Common myeloid progenitor, CD34-positive (primary cell): ENCODE results near the gene NR4A3.

Experiments
- CTCF ChIA-PET: fragments of 350-600 bp; sonication (Branson Sonifier 250); formaldehyde crosslinking; loops from one replicate; lab custom pipeline; 2021; ENCODE audit warnings: antibody characterized with exemption; lab: Charles Lee
- POLR2A ChIA-PET: fragments of 350-600 bp; sonication (Branson Sonifier 250); formaldehyde crosslinking; loops from one replicate; lab custom pipeline; 2021; ENCODE audit warnings: antibody characterized with exemption; lab: Charles Lee
- DNase-seq, 3 donors: peaks; one replicate each; pipeline versions ENCODE4 v3.0.0 to v3.0.0-alpha.2; 2013
- H3K27ac ChIP-seq, 2 experiments: 1 replicate in 1 of 2; 2 replicates in 1 of 2; pipeline ENCODE4 v1.7.0; 2013; ENCODE audit warnings: inconsistent platforms in 2 of 2, low read length in 2 of 2, mild to moderate bottlenecking in 2 of 2, low read depth in 1 of 2, moderate library complexity in 1 of 2; ENCODE audit not compliant: severe bottlenecking in 2 of 2, insufficient read depth in 1 of 2, poor library complexity in 1 of 2
- H3K27me3 ChIP-seq, 5 experiments: replicated peaks in 2 of 5; 1 replicate in 3 of 5; 2 replicates in 2 of 5; pipeline versions ENCODE4 v1.6.1 to v1.7.0; 2013; ENCODE audit warnings: low read length in 4 of 5, mild to moderate bottlenecking in 2 of 5, moderate library complexity in 2 of 5, inconsistent platforms in 1 of 5; ENCODE audit not compliant: insufficient read depth in 5 of 5, control insufficient read depth in 4 of 5
- H3K36me3 ChIP-seq, 4 experiments: 1 replicate in 2 of 4; 2 replicates in 2 of 4; pipeline versions ENCODE4 v1.6.1 to v1.7.0; 2013; ENCODE audit warnings: low read length in 3 of 4, control low read depth in 1 of 4, mild to moderate bottlenecking in 1 of 4; ENCODE audit not compliant: control insufficient read depth in 4 of 4, insufficient read depth in 4 of 4
- H3K4me1 ChIP-seq, 4 experiments: 1 replicate in 3 of 4; 2 replicates in 1 of 4; pipeline versions ENCODE4 v1.6.1 to v1.7.1; 2013; ENCODE audit warnings: low read length in 3 of 4, mild to moderate bottlenecking in 3 of 4, control low read depth in 1 of 4, inconsistent platforms in 1 of 4, moderate library complexity in 1 of 4; ENCODE audit not compliant: control insufficient read depth in 4 of 4, insufficient read depth in 4 of 4; ENCODE audit errors: control extremely low read depth in 1 of 4
- H3K4me3 ChIP-seq, 7 experiments: 1 replicate in 4 of 7; 2 replicates in 3 of 7; pipeline versions ENCODE4 v1.5.1 to v1.7.0; 2013; ENCODE audit warnings: mild to moderate bottlenecking in 7 of 7, low read length in 6 of 7, moderate library complexity in 6 of 7, inconsistent platforms in 2 of 7, low read depth in 2 of 7, control low read depth in 1 of 7; ENCODE audit not compliant: insufficient read depth in 4 of 7, control insufficient read depth in 1 of 7; ENCODE audit errors: extremely low read depth in 1 of 7
- H3K9me3 ChIP-seq, 5 experiments: 1 replicate in 4 of 5; 2 replicates in 1 of 5; pipeline versions ENCODE4 v1.6.1 to v1.7.1; 2013; ENCODE audit warnings: low read length in 4 of 5, mild to moderate bottlenecking in 2 of 5, inconsistent platforms in 1 of 5, low read depth in 1 of 5, moderate library complexity in 1 of 5; ENCODE audit not compliant: control insufficient read depth in 4 of 5, insufficient read depth in 2 of 5; ENCODE audit errors: control extremely low read depth in 1 of 5
- WGBS: methylation state at CpG from one replicate; pipeline ENCODE4 v1.1.5; 2013; ENCODE audit not compliant: insufficient coverage; 5-methylcytosine and 5-hydroxymethylcytosine counted together

NR4A3 gene

GRCh38 chr9:99824378-99825171, 2.9 kb downstream of the NR4A3 start:
- Histone ChIP-seq H3K27ac (no peak overlapping the region), H3K36me3 (no peaks in the 10 kb centered on the region), H3K4me3 (peak overlapping the region; percentile 40 to 94 (median 82)), H3K4me1 (peaks cover 15 to 68% (median 66%) of the 10 kb centered on the region in 4 experiments), H3K27me3 (peaks cover 12 to 74% (median 44%) of the 10 kb centered on the region in 5 experiments), H3K9me3 (no peaks in the 10 kb centered on the region)
- DNase-seq: peak; percentile 72 to 79 (median 78)
- ChIA-PET POLR2A (interaction anchor here (0.9 kb wide), 1 partner anchor 643 kb away, joined by 3 read pairs; no protein-coding TSS in a partner anchor), CTCF (interaction anchor here (0.8 to 2.5 kb wide), 19 partner anchors 10 to 664 kb away, joined by 3 to 13 read pairs (median 4); no protein-coding TSS in a partner anchor)
- WGBS: 2% methylated on average over 50 of the region's 56 CpGs

- Histone ChIP-seq H3K4me1 (peaks cover 15 to 65% (median 63%) of the 10 kb centered on the region in 4 experiments), H3K27ac (no peak overlapping the region), H3K36me3 (no peaks in the 10 kb centered on the region), H3K9me3 (no peaks in the 10 kb centered on the region), H3K27me3 (peaks cover 18 to 80% (median 49%) of the 10 kb centered on the region in 5 experiments), H3K4me3 (peak overlapping the region in 6 of 7 experiments; percentile 46 to 94 (median 86))
- POLR2A ChIA-PET: interaction anchor here (0.6 to 0.9 kb wide), 2 partner anchors 285 to 644 kb away, joined by 3 read pairs; no protein-coding TSS in a partner anchor
- peak in 1 of 3 donors; percentile 41 for DNase-seq
- CTCF ChIA-PET: interaction anchor here (0.6 to 2.5 kb wide), 18 partner anchors 9 to 665 kb away, joined by 3 to 13 read pairs (median 5); no protein-coding TSS in a partner anchor
- 4% methylated on average over 25 of the region's 44 CpGs for WGBS
These were observed 3.7 kb downstream of the NR4A3 start for GRCh38 chr9:99825172-99826046.

- no CpG with 5 or more reads among the region's 3 CpGs for WGBS
- Histone ChIP-seq H3K4me3 (no peak overlapping the region), H3K4me1 (peaks cover 11 to 64% (median 52%) of the 10 kb centered on the region in 4 experiments), H3K36me3 (no peaks in the 10 kb centered on the region), H3K9me3 (no peaks in the 10 kb centered on the region), H3K27me3 (peaks cover 18 to 80% (median 49%) of the 10 kb centered on the region in 5 experiments), H3K27ac (no peak overlapping the region)
- DNase-seq: no peak
- CTCF ChIA-PET: interaction anchor here (2.2 kb wide), 1 partner anchor 12 kb away, joined by 13 read pairs; no protein-coding TSS in a partner anchor
- POLR2A ChIA-PET: no interaction called here
These were observed 4.9 kb downstream of the NR4A3 start for GRCh38 chr9:99826579-99826978.

- 23% methylated on average over 2 of the region's 2 CpGs for WGBS
- no peak overlapping the region for H3K27ac ChIP-seq
- no peaks in the 10 kb centered on the region for H3K36me3 ChIP-seq
- CTCF ChIA-PET: interaction anchor here (0.8 kb wide), 1 partner anchor 9 kb away, joined by 3 read pairs; no protein-coding TSS in a partner anchor
- no peak for DNase-seq
- POLR2A ChIA-PET: no interaction called here
- H3K4me1 ChIP-seq: peaks cover 11 to 60% (median 45%) of the 10 kb centered on the region in 4 experiments
- no peak overlapping the region for H3K4me3 ChIP-seq
- H3K27me3 ChIP-seq: peaks cover 18 to 79% (median 49%) of the 10 kb centered on the region in 5 experiments
- H3K9me3 ChIP-seq: no peaks in the 10 kb centered on the region
These were observed 5.6 kb downstream of the NR4A3 start for GRCh38 chr9:99827244-99827643.

GRCh38 chr9:99828054-99828416, 6.3 kb downstream of the NR4A3 start:
- ChIA-PET CTCF (interaction anchor here (0.8 kb wide), 1 partner anchor 8 kb away, joined by 3 read pairs; no protein-coding TSS in a partner anchor), POLR2A (interaction anchor here (0.9 kb wide), 1 partner anchor 8 kb away, joined by 3 read pairs; no protein-coding TSS in a partner anchor)
- H3K9me3 ChIP-seq: no peaks in the 10 kb centered on the region
- no peak overlapping the region for H3K27ac ChIP-seq
- no peak for DNase-seq
- peaks cover 7 to 52% (median 37%) of the 10 kb centered on the region in 4 experiments for H3K4me1 ChIP-seq
- 52% methylated on average over 8 of the region's 15 CpGs for WGBS
- H3K4me3 ChIP-seq: no peak overlapping the region
- no peaks in the 10 kb centered on the region for H3K36me3 ChIP-seq
- peaks cover 18 to 72% (median 49%) of the 10 kb centered on the region in 5 experiments for H3K27me3 ChIP-seq

GRCh38 chr9:99828417-99829176, 6.9 kb downstream of the NR4A3 start:
- WGBS: 8% methylated on average over 66 of the region's 78 CpGs
- Histone ChIP-seq H3K27me3 (peaks cover 18 to 68% (median 49%) of the 10 kb centered on the region in 5 experiments), H3K36me3 (no peaks in the 10 kb centered on the region), H3K4me3 (peak overlapping the region in 1 of 7 experiments; percentile 23), H3K4me1 (peaks cover 7 to 47% (median 33%) of the 10 kb centered on the region in 4 experiments), H3K27ac (no peak overlapping the region), H3K9me3 (no peaks in the 10 kb centered on the region)
- peak in 1 of 3 donors; percentile 35 for DNase-seq
- ChIA-PET CTCF (interaction anchor here (0.9 to 2.4 kb wide), 3 partner anchors 9 to 17 kb away, joined by 5 to 7 read pairs (median 5); no protein-coding TSS in a partner anchor), POLR2A (interaction anchor here (0.9 kb wide), 1 partner anchor 8 kb away, joined by 3 read pairs; no protein-coding TSS in a partner anchor)
